ENCODE measurements around the gene RORB. TPM values are rescaled to one million over a fixed set of nuclear protein-coding genes. Genes with fewer than 3 reads are reported as not detected.

RORB gene
- total RNA-seq, 1 donor from 2014 or later = 0.11 TPM

DNA sequence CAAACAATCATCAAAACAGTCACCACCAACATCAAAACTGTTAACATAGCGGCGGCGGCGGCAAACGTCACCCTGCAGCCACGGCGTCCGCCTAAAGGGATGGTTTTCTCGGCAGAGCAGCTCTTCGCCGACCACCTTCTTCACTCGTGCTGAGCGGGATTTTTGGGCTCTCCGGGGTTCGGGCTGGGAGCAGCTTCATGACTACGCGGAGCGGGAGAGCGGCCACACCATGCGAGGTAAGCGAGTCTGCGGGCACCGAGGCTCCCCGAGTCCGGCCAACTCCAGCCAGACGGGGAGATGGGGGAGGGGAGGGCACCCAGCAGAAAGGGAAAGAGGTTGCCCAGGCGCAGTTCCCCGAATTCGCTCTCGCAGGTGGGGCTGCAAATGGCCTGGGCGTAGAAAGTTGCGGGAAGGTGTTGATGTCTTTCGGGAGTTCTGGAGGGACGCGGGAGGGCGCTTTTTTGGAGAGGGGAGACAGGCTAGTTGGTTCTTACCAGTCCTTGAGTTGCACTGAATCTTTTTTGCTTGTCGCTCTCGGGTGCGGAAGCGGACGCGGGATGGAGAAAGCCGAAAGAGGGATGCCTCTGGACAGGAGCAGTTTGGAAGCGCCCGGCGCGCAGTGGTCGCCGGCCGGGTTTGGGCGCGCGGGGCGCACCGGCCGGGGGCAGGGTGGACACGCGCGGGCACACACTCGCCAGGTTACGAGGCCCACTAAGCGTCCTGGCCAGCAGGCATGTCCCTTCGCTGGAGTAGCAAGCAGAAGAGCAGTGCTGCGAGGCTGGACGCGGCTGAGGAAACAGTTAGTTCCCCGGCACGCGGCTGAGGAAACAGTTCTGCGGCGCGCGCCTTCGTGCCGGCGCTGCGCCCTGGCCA, 849 bp downstream of the RORB start:
- Histone ChIP-seq H3K27me3 (ENCODE audit: insufficient read depth, low read length) (peaks cover 14% of the 10 kb centered on the region), H3K4me2 (ENCODE audit: low read length) (peak overlapping the region; percentile 96), H3K4me1 (ENCODE audit: insufficient read depth, low read length) (peaks cover 10% of the 10 kb centered on the region), H3K9ac (ENCODE audit: low read length) (peak overlapping the region; percentile 68), H3K36me3 (ENCODE audit: insufficient read depth, low read length) (no peaks in the 10 kb centered on the region), H3K4me3 (ENCODE audit: insufficient read depth, low read depth, low read length) (peak overlapping the region; percentile 75), H3K9me3 (ENCODE audit: insufficient read depth, low read depth, low read length) (no peaks in the 10 kb centered on the region), H3K27ac (ENCODE audit: low read depth, low read length) (no peak overlapping the region), H3K79me2 (ENCODE audit: insufficient read depth, low read length) (no peaks in the 10 kb centered on the region), H2AFZ (ENCODE audit: low read depth, low read length) (peak overlapping the region; percentile 87), H4K20me1 (ENCODE audit: insufficient read depth, low read length) (no peaks in the 10 kb centered on the region)
- peak overlapping the region; percentile 97 for H3K4me3 Mint-ChIP-seq (ENCODE audit: unreplicated experiment)
- peak; percentile 51 for DNase-seq (ENCODE audit: low read depth)
- H3K9me3 Mint-ChIP-seq (ENCODE audit: unreplicated experiment) = no peaks in the 10 kb centered on the region
- peak overlapping the region; percentile 70 for H3K27ac Mint-ChIP-seq (ENCODE audit: unreplicated experiment)
- H3K4me1 Mint-ChIP-seq (ENCODE audit: low read depth, unreplicated experiment) = peaks cover 4% of the 10 kb centered on the region
- H3K27me3 Mint-ChIP-seq (ENCODE audit: low read depth, unreplicated experiment) = peaks cover 42% of the 10 kb centered on the region
- no peak for FAIRE-seq
- H3K36me3 Mint-ChIP-seq (ENCODE audit: low read depth, unreplicated experiment) = no peaks in the 10 kb centered on the region
- TF ChIP-seq, protein P1, sequence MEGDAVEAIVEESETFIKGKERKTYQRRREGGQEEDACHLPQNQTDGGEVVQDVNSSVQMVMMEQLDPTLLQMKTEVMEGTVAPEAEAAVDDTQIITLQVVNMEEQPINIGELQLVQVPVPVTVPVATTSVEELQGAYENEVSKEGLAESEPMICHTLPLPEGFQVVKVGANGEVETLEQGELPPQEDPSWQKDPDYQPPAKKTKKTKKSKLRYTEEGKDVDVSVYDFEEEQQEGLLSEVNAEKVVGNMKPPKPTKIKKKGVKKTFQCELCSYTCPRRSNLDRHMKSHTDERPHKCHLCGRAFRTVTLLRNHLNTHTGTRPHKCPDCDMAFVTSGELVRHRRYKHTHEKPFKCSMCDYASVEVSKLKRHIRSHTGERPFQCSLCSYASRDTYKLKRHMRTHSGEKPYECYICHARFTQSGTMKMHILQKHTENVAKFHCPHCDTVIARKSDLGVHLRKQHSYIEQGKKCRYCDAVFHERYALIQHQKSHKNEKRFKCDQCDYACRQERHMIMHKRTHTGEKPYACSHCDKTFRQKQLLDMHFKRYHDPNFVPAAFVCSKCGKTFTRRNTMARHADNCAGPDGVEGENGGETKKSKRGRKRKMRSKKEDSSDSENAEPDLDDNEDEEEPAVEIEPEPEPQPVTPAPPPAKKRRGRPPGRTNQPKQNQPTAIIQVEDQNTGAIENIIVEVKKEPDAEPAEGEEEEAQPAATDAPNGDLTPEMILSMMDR (IDR thresholded peaks at IDR 0.05; ENCODE audit: insufficient read depth, low read depth, low read length) = no peak
- no peak for TF ChIP-seq EZH2 (IDR thresholded peaks at IDR 0.05; ENCODE audit: insufficient read depth, low read length)

DNA sequence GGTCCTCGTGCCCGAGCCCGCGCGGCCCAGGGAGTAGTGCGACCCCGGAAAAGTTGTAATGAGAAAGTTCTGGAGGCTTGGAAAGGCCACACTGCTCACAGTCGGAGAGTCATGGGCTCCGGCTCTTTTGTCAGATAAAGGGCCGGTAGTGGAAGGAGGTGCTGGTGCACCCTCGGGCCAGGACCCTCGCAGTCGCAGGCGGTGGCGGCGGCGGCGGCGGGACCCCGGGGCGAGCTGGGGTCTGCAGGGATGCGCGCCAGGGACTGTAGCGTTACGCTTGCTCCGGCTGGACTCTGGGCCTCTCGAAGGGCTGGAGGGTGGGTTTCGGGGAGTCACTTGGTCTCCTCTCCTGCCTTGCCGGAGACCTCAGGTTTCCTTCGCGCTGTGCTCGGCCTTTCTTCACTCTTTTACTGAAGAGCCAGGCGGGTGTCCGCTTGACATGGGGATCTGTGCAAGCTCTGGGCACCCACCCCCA, 1.5 kb downstream of the RORB start:
- H3K9me3 ChIP-seq (ENCODE audit: insufficient read depth, low read depth, low read length) = no peaks in the 10 kb centered on the region
- H3K9me3 Mint-ChIP-seq (ENCODE audit: unreplicated experiment) = no peaks in the 10 kb centered on the region
- no peaks in the 10 kb centered on the region for H3K79me2 ChIP-seq (ENCODE audit: insufficient read depth, low read length)
- H3K36me3 ChIP-seq (ENCODE audit: insufficient read depth, low read length) = no peaks in the 10 kb centered on the region
- H3K27ac Mint-ChIP-seq (ENCODE audit: unreplicated experiment) = no peak overlapping the region
- peak overlapping the region; percentile 79 for H3K4me3 Mint-ChIP-seq (ENCODE audit: unreplicated experiment)
- H3K27me3 ChIP-seq (ENCODE audit: insufficient read depth, low read length) = peaks cover 14% of the 10 kb centered on the region
- H3K27ac ChIP-seq (ENCODE audit: low read depth, low read length) = no peak overlapping the region
- peaks cover 10% of the 10 kb centered on the region for H3K4me1 ChIP-seq (ENCODE audit: insufficient read depth, low read length)
- H3K4me1 Mint-ChIP-seq (ENCODE audit: low read depth, unreplicated experiment) = peaks cover 4% of the 10 kb centered on the region
- no peaks in the 10 kb centered on the region for H4K20me1 ChIP-seq (ENCODE audit: insufficient read depth, low read length)
- H3K9ac ChIP-seq (ENCODE audit: low read length) = peak overlapping the region; percentile 38
- H3K4me2 ChIP-seq (ENCODE audit: low read length) = peak overlapping the region; percentile 96
- H2AFZ ChIP-seq (ENCODE audit: low read depth, low read length) = peak overlapping the region; percentile 87
- FAIRE-seq (no peak), DNase-seq (ENCODE audit: low read depth) (peak; percentile 10)
- H3K36me3 Mint-ChIP-seq (ENCODE audit: low read depth, unreplicated experiment) = no peaks in the 10 kb centered on the region
- H3K4me3 ChIP-seq (ENCODE audit: insufficient read depth, low read depth, low read length) = peak overlapping the region; percentile 75
- TF ChIP-seq, protein P1 (IDR thresholded peaks at IDR 0.05; ENCODE audit: insufficient read depth, low read depth, low read length) = no peak
- no peak for TF ChIP-seq EZH2 (IDR thresholded peaks at IDR 0.05; ENCODE audit: insufficient read depth, low read length)
- peaks cover 44% of the 10 kb centered on the region for H3K27me3 Mint-ChIP-seq (ENCODE audit: low read depth, unreplicated experiment)

All from astrocyte (in vitro differentiated cells and primary cell).